ENCODE results near the gene AIG1. TPM values are rescaled to one million over a fixed set of nuclear protein-coding genes. Genes with fewer than 3 reads are reported as not detected.

Gene AIG1
- polyA plus RNA-seq, 1 donor from 2014 or later: 23.2 TPM

- peaks cover 5% of the 10 kb centered on the region for H3K9me3 ChIP-seq (ENCODE audit: low read length)
- H3K9me2 ChIP-seq (ENCODE audit: insufficient read depth, low read length): no peaks in the 10 kb centered on the region
- H3K27me3 ChIP-seq (ENCODE audit: insufficient read depth, low read depth, low read length): no peaks in the 10 kb centered on the region
- H3K4me3 ChIP-seq (ENCODE audit: low read length): no peak overlapping the region
- no peak overlapping the region for H3K27ac ChIP-seq (ENCODE audit: low read length)
- no peaks in the 10 kb centered on the region for H3K79me2 ChIP-seq (replicated peaks; ENCODE audit: insufficient read depth, low read length)
- H3K4me2 ChIP-seq (ENCODE audit: low read length): no peak overlapping the region
- no peaks in the 10 kb centered on the region for H3F3A ChIP-seq (ENCODE audit: insufficient read depth, low read length, poor library complexity, severe bottlenecking)
- H3K9ac ChIP-seq (ENCODE audit: low read length): no peak overlapping the region
- H3K36me3 ChIP-seq (ENCODE audit: insufficient read depth, low read length): no peaks in the 10 kb centered on the region
- H4K20me1 ChIP-seq (ENCODE audit: insufficient read depth): no peaks in the 10 kb centered on the region
- TF ChIP-seq RAD21 (conservative IDR thresholded peaks at IDR 0.05) (no peak), REST (IDR thresholded peaks at IDR 0.05; ENCODE audit: borderline replicate concordance) (no peak), POLR2AphosphoS5 (IDR thresholded peaks at IDR 0.05) (no peak), SMC3 (conservative IDR thresholded peaks at IDR 0.05; ENCODE audit: poor library complexity) (no peak), CTCF (IDR thresholded peaks at IDR 0.05; ENCODE audit: poor library complexity, severe bottlenecking) (no peak), MXI1 (conservative IDR thresholded peaks at IDR 0.05; ENCODE audit: poor library complexity, severe bottlenecking) (no peak), EP300 (conservative IDR thresholded peaks at IDR 0.05; ENCODE audit: poor library complexity, severe bottlenecking) (no peak), EZH2 (IDR thresholded peaks at IDR 0.05; ENCODE audit: borderline replicate concordance, insufficient read depth, low read length, poor library complexity, severe bottlenecking) (no peak), TAF1 (IDR thresholded peaks at IDR 0.05; ENCODE audit: low read depth) (no peak)
- no peak overlapping the region for H2AFZ ChIP-seq (ENCODE audit: low read depth, low read length)
These were observed 297.0 kb downstream of the AIG1 start for GRCh38 chr6:143357561-143358255.

- no peak overlapping the region for H3K27ac ChIP-seq (ENCODE audit: low read length)
- TF ChIP-seq REST (IDR thresholded peaks at IDR 0.05; ENCODE audit: borderline replicate concordance) (no peak), TAF1 (IDR thresholded peaks at IDR 0.05; ENCODE audit: low read depth) (no peak), SMC3 (conservative IDR thresholded peaks at IDR 0.05; ENCODE audit: poor library complexity) (no peak), EP300 (conservative IDR thresholded peaks at IDR 0.05; ENCODE audit: poor library complexity, severe bottlenecking) (no peak), RAD21 (conservative IDR thresholded peaks at IDR 0.05) (no peak), CTCF (IDR thresholded peaks at IDR 0.05; ENCODE audit: poor library complexity, severe bottlenecking) (no peak), EZH2 (IDR thresholded peaks at IDR 0.05; ENCODE audit: borderline replicate concordance, insufficient read depth, low read length, poor library complexity, severe bottlenecking) (no peak)
- H3K79me2 ChIP-seq (replicated peaks; ENCODE audit: insufficient read depth, low read length): no peaks in the 10 kb centered on the region
- H3K27me3 ChIP-seq (ENCODE audit: insufficient read depth, low read depth, low read length): no peaks in the 10 kb centered on the region
- no peak overlapping the region for H3K4me3 ChIP-seq (ENCODE audit: low read length)
- no peaks in the 10 kb centered on the region for H3K9me2 ChIP-seq (ENCODE audit: insufficient read depth, low read length)
- no peak overlapping the region for H3K4me2 ChIP-seq (ENCODE audit: low read length)
- no peak overlapping the region for H3K9ac ChIP-seq (ENCODE audit: low read length)
- no peaks in the 10 kb centered on the region for H3K9me3 ChIP-seq (ENCODE audit: low read length)
- no peaks in the 10 kb centered on the region for H3F3A ChIP-seq (ENCODE audit: insufficient read depth, low read length, poor library complexity, severe bottlenecking)
- H2AFZ ChIP-seq (ENCODE audit: low read depth, low read length): no peak overlapping the region
- H4K20me1 ChIP-seq (ENCODE audit: insufficient read depth): no peaks in the 10 kb centered on the region
- H3K36me3 ChIP-seq (ENCODE audit: insufficient read depth, low read length): no peaks in the 10 kb centered on the region
These were observed 301.0 kb downstream of the AIG1 start for GRCh38 chr6:143361536-143362191.
